Naive thymus-derived CD8-positive, alpha-beta T cell (primary cell): ENCODE results near the gene TSPAN18. TPM values are rescaled to one million over a fixed set of nuclear protein-coding genes. Genes with fewer than 3 reads are reported as not detected.

Experiments used
- ATAC-seq, 2 donors: fragments of 150-1000 bp; cut with Tn5 transposase in 1 of 2; sonication (Bioruptor Pico), chemical (Tn5 transposase) in 1 of 2; 1 replicate in 1 of 2; 2 replicates in 1 of 2; pipeline ENCODE4 v1.10.0; 2021; ENCODE audit warnings: mild to moderate bottlenecking in 2 of 2, moderate library complexity in 2 of 2
- POLR2A ChIA-PET: fragments of 350-600 bp; sonication (Branson Sonifier 250); formaldehyde crosslinking; loops from one replicate; lab custom pipeline; 2021; ENCODE audit warnings: antibody characterized with exemption; lab: Charles Lee
- DNase-seq, 10 donors: peaks; one replicate each; pipeline versions ENCODE4 v3.0.0 to v3.0.0-alpha.2; 2020 to 2022
- H3K27ac Mint-ChIP-seq, 10 donors: one replicate each; pipeline ENCODE4 v1.8.0; 2020 to 2022; ENCODE audit warnings: mild to moderate bottlenecking in 10 of 10, mixed read lengths in 10 of 10, moderate library complexity in 4 of 10, inconsistent platforms in 1 of 10
- H3K27me3 Mint-ChIP-seq, 5 donors: one replicate each; pipeline ENCODE4 v1.8.0; 2021 to 2022; ENCODE audit warnings: mixed read lengths in 5 of 5
- H3K36me3 Mint-ChIP-seq, 3 donors: one replicate each; pipeline ENCODE4 v1.8.0; 2020 to 2022; ENCODE audit warnings: mixed read lengths in 3 of 3, mild to moderate bottlenecking in 2 of 3, inconsistent platforms in 1 of 3
- H3K4me1 Mint-ChIP-seq, 4 donors: one replicate each; pipeline ENCODE4 v1.8.0; 2021 to 2022; ENCODE audit warnings: mixed read lengths in 4 of 4
- H3K4me3 Mint-ChIP-seq, 10 donors: one replicate each; pipeline ENCODE4 v1.8.0; 2020 to 2022; ENCODE audit warnings: mild to moderate bottlenecking in 10 of 10, mixed read lengths in 10 of 10, moderate library complexity in 6 of 10, inconsistent platforms in 1 of 10
- H3K9me3 Mint-ChIP-seq, 9 donors: one replicate each; pipeline ENCODE4 v1.8.0; 2020 to 2022; ENCODE audit warnings: mixed read lengths in 9 of 9, mild to moderate bottlenecking in 3 of 9, inconsistent platforms in 1 of 9, moderate library complexity in 1 of 9
- polyA plus RNA-seq, 3 donors: library from polyadenylated mRNA; unstranded; fragments of 300-500 nt; fragmentation: Illumina TruSeq; gene quantifications; one replicate each; pipeline ENCODE4 v1.2.3, GENCODE V29; 2021
- total RNA-seq, 8 experiments: library from RNA in 2 of 8; stranded (reverse) in 2 of 8; gene quantifications; one replicate each; pipeline ENCODE4 v1.2.3 and lab custom pipeline; 2021 to 2026

Gene TSPAN18
- total and polyA plus RNA-seq, 5 experiments from 2014 or later = 0.73 to 5.5 (median 1.5) TPM

GRCh38 chr11:44913502-44913901 is 186.7 kb downstream of the TSPAN18 start:
- H3K4me3 Mint-ChIP-seq = no peak overlapping the region
- DNase-seq = no peak
- no peaks in the 10 kb centered on the region for H3K36me3 Mint-ChIP-seq
- H3K4me1 Mint-ChIP-seq = peaks cover 4 to 14% (median 5%) of the 10 kb centered on the region in 4 donors
- H3K27ac Mint-ChIP-seq = no peak overlapping the region
- ATAC-seq = no peak
- POLR2A ChIA-PET = interaction anchor here (0.5 kb wide), 1 partner anchor 1547 kb away, joined by 4 read pairs; no protein-coding TSS in a partner anchor
- H3K9me3 Mint-ChIP-seq = no peaks in the 10 kb centered on the region
- H3K27me3 Mint-ChIP-seq = peaks cover 0 to 6% (median 0%) of the 10 kb centered on the region in 5 donors

DNA sequence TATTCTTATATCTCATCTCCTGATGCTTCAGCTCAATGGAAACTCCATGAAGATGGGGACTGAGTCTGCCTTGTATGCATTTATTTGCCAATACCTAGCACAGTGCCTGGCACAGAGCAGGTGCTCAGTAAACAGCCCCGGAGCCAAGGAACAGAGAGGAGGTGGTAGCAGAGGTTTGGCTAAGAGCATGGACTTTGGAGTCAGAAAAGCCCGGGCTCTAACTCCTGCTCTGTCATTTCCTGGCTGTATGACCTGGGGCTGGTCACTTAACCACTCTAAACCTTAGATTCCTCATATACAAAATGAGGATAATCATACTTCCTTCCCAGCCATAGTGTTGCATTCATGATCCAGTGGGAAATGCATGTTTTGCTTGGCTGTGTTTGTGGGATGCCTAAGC is 187.3 kb downstream of the TSPAN18 start:
- ATAC-seq (no peak), DNase-seq (no peak)
- Mint-ChIP-seq H3K36me3 (no peaks in the 10 kb centered on the region), H3K9me3 (no peaks in the 10 kb centered on the region), H3K4me3 (no peak overlapping the region), H3K4me1 (peaks cover 4 to 14% (median 5%) of the 10 kb centered on the region in 4 donors), H3K27me3 (peaks cover 0 to 6% (median 0%) of the 10 kb centered on the region in 5 donors), H3K27ac (no peak overlapping the region)
- POLR2A ChIA-PET = interaction anchor here (0.5 kb wide), 1 partner anchor 1548 kb away, joined by 4 read pairs; no protein-coding TSS in a partner anchor

GRCh38 chr11:44915004-44915403 is 188.2 kb downstream of the TSPAN18 start:
- POLR2A ChIA-PET = no interaction called here
- ATAC-seq (no peak), DNase-seq (no peak)
- Mint-ChIP-seq H3K36me3 (no peaks in the 10 kb centered on the region), H3K27ac (no peak overlapping the region), H3K27me3 (peaks cover 0 to 6% (median 0%) of the 10 kb centered on the region in 5 donors), H3K4me1 (peaks cover 4 to 14% (median 5%) of the 10 kb centered on the region in 4 donors), H3K9me3 (no peaks in the 10 kb centered on the region), H3K4me3 (no peak overlapping the region)

DNA sequence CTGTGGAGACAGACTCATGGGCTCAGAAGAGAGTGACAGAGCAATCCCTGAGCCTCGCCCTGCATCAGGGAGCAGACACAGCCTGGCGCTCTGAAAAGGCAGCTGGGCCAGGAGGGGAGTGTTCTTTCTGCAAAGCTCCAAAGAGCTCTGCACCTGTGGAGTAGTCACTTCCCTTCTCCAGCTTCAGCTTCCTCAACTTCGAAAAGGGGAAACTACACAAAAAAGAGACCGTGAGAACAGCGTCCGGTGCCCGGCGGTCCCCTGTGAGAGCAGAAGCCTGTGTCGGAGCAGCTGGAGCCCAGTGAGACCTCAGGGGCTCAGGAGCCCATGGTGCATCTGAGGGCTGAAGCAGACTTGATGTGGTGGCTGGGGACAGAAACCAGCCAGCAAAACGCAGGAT is 188.9 kb downstream of the TSPAN18 start:
- no peak for ATAC-seq
- Mint-ChIP-seq H3K9me3 (no peaks in the 10 kb centered on the region), H3K27ac (peak overlapping the region in 1 of 10 donors; percentile 20), H3K4me1 (peaks cover 4 to 14% (median 5%) of the 10 kb centered on the region in 4 donors), H3K27me3 (peaks cover 0 to 6% (median 0%) of the 10 kb centered on the region in 5 donors), H3K36me3 (peaks cover 0 to 1% (median 0%) of the 10 kb centered on the region in 3 donors), H3K4me3 (no peak overlapping the region)
- POLR2A ChIA-PET = no interaction called here
- DNase-seq = no peak

- POLR2A ChIA-PET = no interaction called here
- peaks cover 0 to 3% (median 0%) of the 10 kb centered on the region in 3 donors for H3K36me3 Mint-ChIP-seq
These were observed 189.6 kb downstream of the TSPAN18 start for GRCh38 chr11:44916331-44916730.

DNA sequence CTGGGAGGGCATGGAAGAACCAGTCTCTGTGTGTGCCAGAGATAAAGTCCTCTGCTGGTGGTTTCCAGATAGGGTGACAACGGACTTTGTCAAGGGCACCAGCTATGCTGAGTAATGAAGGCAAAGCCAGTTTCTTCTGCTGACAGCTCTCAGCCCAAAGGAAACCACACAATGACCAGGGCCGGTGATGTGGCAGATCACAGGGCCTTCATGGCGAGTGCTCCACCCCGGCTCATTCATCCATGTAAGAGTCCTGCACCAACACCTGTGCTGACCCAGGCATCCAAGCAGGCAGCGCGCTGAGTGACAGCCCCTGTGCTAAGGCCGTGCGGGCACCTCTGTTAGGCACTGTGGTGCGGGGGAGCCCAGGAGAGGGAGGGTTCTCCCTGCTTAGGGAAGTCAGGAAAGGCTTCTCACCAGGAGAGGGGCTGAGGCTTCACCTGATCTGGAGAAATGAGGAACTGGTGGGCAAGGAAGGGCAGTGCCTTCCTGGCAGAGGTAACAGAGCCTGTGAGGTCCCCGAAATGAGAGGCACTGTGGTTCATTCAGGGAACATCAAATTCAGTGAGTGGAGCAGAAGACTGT is 190.1 kb downstream of the TSPAN18 start:
- peaks cover 0 to 10% (median 0%) of the 10 kb centered on the region in 4 donors for H3K4me1 Mint-ChIP-seq
- no peaks in the 10 kb centered on the region for H3K9me3 Mint-ChIP-seq
- POLR2A ChIA-PET = no interaction called here
- H3K4me3 Mint-ChIP-seq = no peak overlapping the region
- H3K36me3 Mint-ChIP-seq = peaks cover 0 to 3% (median 0%) of the 10 kb centered on the region in 3 donors
- peaks cover 0 to 6% (median 0%) of the 10 kb centered on the region in 5 donors for H3K27me3 Mint-ChIP-seq
- ATAC-seq (no peak), DNase-seq (no peak)
- H3K27ac Mint-ChIP-seq = peak overlapping the region in 1 of 10 donors; percentile 64

More at GRCh38 chr11:44916331-44916730, 189.6 kb downstream of the TSPAN18 start:
- Mint-ChIP-seq H3K4me3 (no peak overlapping the region), H3K27me3 (peaks cover 0 to 6% (median 0%) of the 10 kb centered on the region in 5 donors), H3K4me1 (peaks cover 0 to 10% (median under 1%) of the 10 kb centered on the region in 4 donors), H3K9me3 (no peaks in the 10 kb centered on the region), H3K27ac (no peak overlapping the region)
- DNase-seq (no peak), ATAC-seq (no peak)

DNA sequence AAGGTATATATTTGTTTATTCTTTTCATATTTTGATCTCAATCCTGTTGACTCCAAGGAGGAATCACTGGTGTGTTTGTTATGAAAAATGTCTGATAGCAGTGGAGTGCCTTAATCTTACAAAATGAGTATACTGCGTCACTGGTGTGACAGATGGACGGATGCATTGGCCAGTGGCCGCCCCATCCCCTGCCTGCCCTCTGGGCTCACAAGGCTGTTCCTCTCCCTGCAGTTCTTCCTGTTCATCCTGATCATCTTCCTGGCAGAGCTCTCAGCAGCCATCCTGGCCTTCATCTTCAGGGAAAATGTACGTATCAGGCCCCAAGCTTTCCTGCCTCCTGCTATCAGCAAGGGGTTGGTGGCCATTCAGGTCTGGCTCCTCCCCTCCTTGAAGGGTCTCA is 191.0 kb downstream of the TSPAN18 start:
- Mint-ChIP-seq H3K36me3 (peaks cover 0 to 4% (median 0%) of the 10 kb centered on the region in 3 donors), H3K27me3 (peaks cover 0 to 3% (median 0%) of the 10 kb centered on the region in 5 donors), H3K4me1 (peaks cover 0 to 10% (median 0%) of the 10 kb centered on the region in 4 donors), H3K27ac (no peak overlapping the region), H3K9me3 (no peaks in the 10 kb centered on the region), H3K4me3 (no peak overlapping the region)
- ATAC-seq = no peak
- POLR2A ChIA-PET = no interaction called here
- DNase-seq = no peak

GRCh38 chr11:44920451-44920850 is 193.7 kb downstream of the TSPAN18 start:
- ATAC-seq (no peak), DNase-seq (no peak)
- Mint-ChIP-seq H3K4me3 (no peak overlapping the region), H3K27ac (no peak overlapping the region), H3K27me3 (peaks cover 0 to under 1% (median 0%) of the 10 kb centered on the region in 5 donors), H3K4me1 (peaks cover 0 to 8% (median 0%) of the 10 kb centered on the region in 4 donors), H3K36me3 (peaks cover 0 to 4% (median 0%) of the 10 kb centered on the region in 3 donors), H3K9me3 (no peaks in the 10 kb centered on the region)
- POLR2A ChIA-PET = no interaction called here

DNA sequence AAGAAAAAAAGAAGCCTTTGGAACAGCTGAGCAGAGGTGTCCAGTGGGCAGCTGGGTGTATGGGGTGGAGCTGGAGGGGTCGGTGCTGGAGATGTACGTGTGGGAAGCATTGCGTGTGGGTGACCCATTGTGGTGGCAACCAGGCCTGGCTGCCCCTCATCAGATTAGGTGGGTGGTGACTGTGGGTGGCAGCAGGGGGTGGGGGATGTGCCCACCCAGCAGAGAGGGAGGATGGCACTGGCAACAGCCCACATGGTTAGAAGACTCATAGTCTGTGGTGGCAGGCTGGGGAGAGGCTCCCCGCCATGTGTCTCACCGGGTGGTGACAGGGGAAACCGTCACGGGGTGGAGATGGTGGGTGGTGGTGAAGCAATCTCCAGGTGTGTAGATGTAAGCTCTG is 196.4 kb downstream of the TSPAN18 start:
- POLR2A ChIA-PET = no interaction called here
- Mint-ChIP-seq H3K36me3 (peaks cover 0 to 7% (median 0%) of the 10 kb centered on the region in 3 donors), H3K9me3 (no peaks in the 10 kb centered on the region), H3K4me1 (peaks cover 0 to 5% (median 4%) of the 10 kb centered on the region in 4 donors), H3K4me3 (no peak overlapping the region), H3K27me3 (peaks cover 0 to 2% (median 0%) of the 10 kb centered on the region in 5 donors), H3K27ac (peak overlapping the region in 2 of 10 donors; percentile 65 to 66)
- ATAC-seq (no peak), DNase-seq (no peak)

GRCh38 chr11:44923806-44924205 is 197.0 kb downstream of the TSPAN18 start:
- Mint-ChIP-seq H3K4me3 (no peak overlapping the region), H3K4me1 (peaks cover 0 to 5% (median 4%) of the 10 kb centered on the region in 4 donors), H3K27ac (peak overlapping the region in 1 of 10 donors; percentile 66), H3K9me3 (no peaks in the 10 kb centered on the region), H3K36me3 (peaks cover 0 to 7% (median 0%) of the 10 kb centered on the region in 3 donors), H3K27me3 (peaks cover 0 to 2% (median 0%) of the 10 kb centered on the region in 5 donors)
- ATAC-seq (no peak), DNase-seq (no peak)
- POLR2A ChIA-PET = no interaction called here

- Mint-ChIP-seq H3K9me3 (no peaks in the 10 kb centered on the region), H3K4me3 (no peak overlapping the region), H3K27me3 (peaks cover 0 to 2% (median 0%) of the 10 kb centered on the region in 5 donors), H3K36me3 (peaks cover 0 to 6% (median 0%) of the 10 kb centered on the region in 3 donors), H3K4me1 (peaks cover 0 to 5% (median 4%) of the 10 kb centered on the region in 4 donors), H3K27ac (peak overlapping the region in 1 of 10 donors; percentile 46)
- POLR2A ChIA-PET = no interaction called here
- ATAC-seq = no peak
- no peak for DNase-seq
These were observed 199.3 kb downstream of the TSPAN18 start for GRCh38 chr11:44926036-44926435.

- Mint-ChIP-seq H3K4me1 (peaks cover 0 to 5% (median 4%) of the 10 kb centered on the region in 4 donors), H3K36me3 (peaks cover 0 to 5% (median 0%) of the 10 kb centered on the region in 3 donors), H3K4me3 (no peak overlapping the region), H3K27ac (no peak overlapping the region), H3K27me3 (peaks cover 0 to 2% (median 0%) of the 10 kb centered on the region in 5 donors), H3K9me3 (no peaks in the 10 kb centered on the region)
- peak in 9 of 10 donors; percentile 14 to 73 (median 48) for DNase-seq
- ATAC-seq = peak; percentile 44 to 63
- POLR2A ChIA-PET = interaction anchor here (0.8 kb wide), 1 partner anchor 176 kb away, joined by 3 read pairs; no protein-coding TSS in a partner anchor
These were observed 200.5 kb downstream of the TSPAN18 start for GRCh38 chr11:44927174-44927661.

DNA sequence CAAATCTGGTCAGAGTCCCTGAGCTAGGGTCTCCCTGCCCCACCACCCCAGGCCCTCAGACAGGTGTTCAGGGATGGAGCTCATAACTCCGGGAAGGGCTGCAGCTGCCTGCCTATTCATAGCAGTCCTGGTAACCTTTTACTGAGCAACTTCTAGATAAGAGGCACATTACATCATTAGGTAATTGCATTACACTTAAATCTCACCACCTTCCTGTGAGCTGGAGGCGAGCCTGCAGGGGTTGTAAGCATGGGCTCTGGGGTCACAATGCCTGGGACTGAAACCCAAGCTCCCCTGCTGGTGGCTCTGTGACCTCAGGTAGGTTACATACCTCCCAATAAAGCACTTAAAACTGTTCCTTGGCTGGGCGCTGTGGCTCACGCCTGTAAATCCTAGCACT is 201.4 kb downstream of the TSPAN18 start:
- DNase-seq (no peak), ATAC-seq (no peak)
- no peak overlapping the region for H3K4me3 Mint-ChIP-seq
- peaks cover 0 to 2% (median 0%) of the 10 kb centered on the region in 5 donors for H3K27me3 Mint-ChIP-seq
- no peak overlapping the region for H3K27ac Mint-ChIP-seq
- peaks cover 0 to 5% (median 0%) of the 10 kb centered on the region in 3 donors for H3K36me3 Mint-ChIP-seq
- no peaks in the 10 kb centered on the region for H3K9me3 Mint-ChIP-seq
- peaks cover 0 to 5% (median 4%) of the 10 kb centered on the region in 4 donors for H3K4me1 Mint-ChIP-seq
- POLR2A ChIA-PET = no interaction called here
